Renal cortex interstitium (tissue), 11 donors: ENCODE results near the gene TAPBPL. TPM values are rescaled to one million over a fixed set of nuclear protein-coding genes. Genes with fewer than 3 reads are reported as not detected.
"Not testable (repeated sequence)": the region's sequence is repeated elsewhere in the genome, so short reads cannot be mapped to it uniquely, and the experiment has no call there.

ENCODE experiments used
- DNase-seq, 11 donors: peaks; one replicate each; pipeline ENCODE4 v3.0.0-alpha.2; 2013; ENCODE audit warnings: low read depth in 9 of 11, low spot score in 4 of 11; ENCODE audit errors: extremely low read depth in 1 of 11
- polyA plus RNA-seq, 3 donors: library from polyadenylated mRNA; unstranded; fragments of 120-200 nt; gene quantifications; one replicate each; pipeline ENCODE4 v1.2.1, GENCODE V29; 2013; ENCODE audit not compliant: insufficient read length in 3 of 3

TAPBPL gene
- polyA plus RNA-seq, 3 donors: 14.6 to 23.7 (median 14.8) TPM

GRCh38 chr12:6457220-6457945 lies 5.5 kb downstream of the TAPBPL start:
- DNase-seq: no peak

GRCh38 chr12:6458281-6459003 lies 6.6 kb downstream of the TAPBPL start:
- no peak for DNase-seq

- no peak for DNase-seq
Observed at GRCh38 chr12:6459004-6459337, 7.1 kb downstream of the TAPBPL start.

GRCh38 chr12:6460751-6461371 lies 9.0 kb downstream of the TAPBPL start:
- no peak for DNase-seq

- no peak for DNase-seq
Observed at GRCh38 chr12:6461401-6462233, 9.8 kb downstream of the TAPBPL start.

DNA sequence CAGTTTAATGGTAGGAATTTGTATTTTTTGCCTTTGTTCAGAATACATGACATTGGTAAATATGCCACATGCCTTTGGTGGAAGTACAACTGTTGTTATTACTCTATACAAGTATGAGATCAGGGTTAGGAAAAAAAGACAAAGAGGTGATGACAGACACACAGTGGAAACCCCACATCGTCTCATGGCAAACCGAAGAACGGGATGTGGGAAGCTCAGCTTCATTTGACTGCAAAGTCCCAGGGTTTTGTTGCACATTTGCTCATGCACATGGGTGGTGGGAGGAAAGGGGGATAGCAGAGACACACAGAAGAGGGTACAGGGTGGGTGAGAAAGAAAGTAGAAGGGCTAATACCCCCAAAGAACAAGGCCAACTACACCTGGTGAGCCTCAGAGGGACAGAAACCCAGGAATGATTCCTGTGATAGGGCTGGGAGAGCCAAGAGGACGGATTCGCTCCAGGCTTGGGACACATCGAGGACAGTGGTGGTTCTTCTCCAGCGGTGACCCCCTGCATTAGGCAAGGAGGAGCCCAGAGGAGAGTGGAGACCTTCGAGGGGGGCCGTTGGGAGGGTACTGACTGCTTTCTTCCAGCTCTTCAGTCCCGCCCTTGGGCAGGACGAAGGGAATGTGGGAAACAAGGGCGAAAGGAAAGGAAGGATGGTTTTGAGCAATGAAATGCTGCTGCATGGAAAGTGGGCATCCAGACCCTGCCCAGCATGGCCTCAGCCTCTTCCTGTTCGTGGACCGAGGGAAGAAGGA lies 10.6 kb downstream of the TAPBPL start:
- no peak for DNase-seq

DNA sequence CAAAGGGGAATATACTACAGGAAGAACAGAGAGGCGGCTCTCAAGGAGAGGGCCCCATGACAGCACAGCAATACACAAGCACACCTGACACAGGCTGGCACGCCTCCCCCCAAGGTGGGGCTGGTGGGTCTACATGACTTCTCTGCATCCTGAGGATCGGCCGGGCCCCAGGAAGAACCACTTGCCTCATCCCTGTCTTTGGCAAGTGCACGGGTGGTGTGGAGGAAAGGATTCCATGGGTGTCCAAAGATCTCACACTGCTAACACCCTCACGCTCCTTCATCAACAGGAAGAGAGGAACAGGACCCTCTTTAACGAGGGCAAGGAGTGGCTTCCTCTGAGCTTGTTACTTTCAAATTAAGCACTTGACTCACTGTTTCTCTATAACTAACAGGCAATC lies 11.4 kb downstream of the TAPBPL start:
- no peak for DNase-seq

DNA sequence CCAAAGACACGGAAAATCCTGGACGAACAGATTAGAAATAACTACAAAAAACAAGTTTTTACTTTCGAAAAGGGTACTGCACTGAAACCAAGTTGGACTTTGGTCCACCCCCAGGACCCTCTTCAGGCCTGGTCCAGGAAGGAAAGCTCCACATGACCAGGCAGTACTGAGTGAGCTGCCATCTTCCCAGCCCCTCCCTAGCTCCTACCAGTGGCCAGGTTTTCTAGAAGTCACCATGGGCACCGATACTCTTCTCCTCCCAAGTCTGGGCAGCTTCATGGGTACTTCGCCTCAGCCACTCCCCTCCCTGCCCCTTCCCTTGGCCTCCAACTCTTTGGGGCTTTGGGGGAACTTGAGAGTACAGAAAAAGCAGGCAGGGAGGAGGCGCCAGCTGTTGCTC lies 12.0 kb downstream of the TAPBPL start:
- no peak for DNase-seq

DNA sequence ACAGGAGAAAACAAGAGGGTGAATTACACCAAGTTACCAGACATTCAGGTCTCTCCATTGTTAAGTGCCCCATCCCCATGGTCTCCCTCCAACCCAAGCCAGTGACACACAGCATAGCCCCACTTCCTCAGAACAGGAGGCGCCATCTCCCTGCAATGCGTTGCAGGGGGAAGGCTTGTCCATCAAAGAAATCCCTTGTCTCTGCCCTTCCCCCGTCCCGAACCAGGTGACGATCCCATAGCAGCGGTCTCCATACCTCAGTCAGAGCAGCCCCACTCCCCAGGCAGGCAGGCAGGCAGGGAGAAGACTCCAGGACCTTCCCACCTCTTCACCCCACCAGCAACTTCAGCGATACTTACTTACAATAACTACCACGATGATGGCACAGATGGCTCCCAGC lies 12.7 kb downstream of the TAPBPL start:
- no peak for DNase-seq

DNA sequence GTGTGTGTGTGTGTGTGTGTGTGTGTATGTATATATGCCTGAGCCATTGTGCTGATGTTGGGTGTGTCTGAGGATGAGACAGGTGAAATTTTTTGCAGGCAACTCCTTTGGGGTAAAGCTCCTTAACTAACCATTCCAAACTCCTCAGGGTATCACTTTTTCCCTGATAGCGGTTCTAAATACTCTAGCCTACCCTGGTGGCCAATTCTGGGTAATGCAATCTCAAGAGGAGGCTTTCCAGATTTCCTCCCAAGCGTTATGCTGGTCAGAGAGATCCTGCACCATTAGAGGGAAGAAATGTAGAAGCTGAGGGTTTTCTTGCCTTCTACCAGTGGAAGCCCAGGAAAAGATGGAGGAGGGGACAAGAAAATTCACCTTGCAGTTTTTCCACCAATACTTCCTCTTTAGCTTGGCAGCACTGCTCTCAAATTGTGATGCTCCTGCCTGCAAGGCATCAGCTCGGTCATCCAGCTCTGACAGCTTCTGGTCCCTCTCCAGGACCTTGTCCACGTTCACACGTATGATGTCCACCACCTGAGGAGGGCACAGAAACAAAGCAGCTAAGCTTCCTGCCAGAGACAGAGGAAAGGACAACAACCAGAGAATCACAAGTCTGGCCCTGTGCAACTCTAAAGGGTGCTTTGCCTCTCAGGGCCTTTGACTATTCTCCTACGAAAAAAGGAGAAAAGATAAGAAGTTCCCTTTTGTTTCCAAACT lies 13.8 kb downstream of the TAPBPL start:
- peak in 9 of 11 donors; percentile 52 to 69 (median 59) for DNase-seq

DNA sequence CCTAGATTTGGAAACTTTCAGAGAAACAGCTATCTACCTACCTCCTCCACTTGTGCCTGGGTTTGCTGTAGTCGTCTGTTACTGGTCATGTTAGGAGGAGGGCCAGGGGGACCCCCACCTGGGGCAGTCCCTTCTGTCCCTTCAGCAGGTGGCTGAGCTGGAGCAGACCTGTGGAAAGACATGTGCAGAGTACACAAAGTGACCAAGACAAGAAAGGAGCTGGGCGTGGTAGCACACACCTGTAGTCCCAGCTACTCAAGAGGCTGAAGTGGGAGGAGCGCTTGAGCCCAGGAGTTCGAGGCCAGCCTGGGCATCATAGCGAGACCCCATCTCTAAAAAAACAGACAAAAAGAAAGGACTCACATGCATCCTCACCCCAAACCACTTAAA lies 14.3 kb downstream of the TAPBPL start:
- DNase-seq: no peak

DNA sequence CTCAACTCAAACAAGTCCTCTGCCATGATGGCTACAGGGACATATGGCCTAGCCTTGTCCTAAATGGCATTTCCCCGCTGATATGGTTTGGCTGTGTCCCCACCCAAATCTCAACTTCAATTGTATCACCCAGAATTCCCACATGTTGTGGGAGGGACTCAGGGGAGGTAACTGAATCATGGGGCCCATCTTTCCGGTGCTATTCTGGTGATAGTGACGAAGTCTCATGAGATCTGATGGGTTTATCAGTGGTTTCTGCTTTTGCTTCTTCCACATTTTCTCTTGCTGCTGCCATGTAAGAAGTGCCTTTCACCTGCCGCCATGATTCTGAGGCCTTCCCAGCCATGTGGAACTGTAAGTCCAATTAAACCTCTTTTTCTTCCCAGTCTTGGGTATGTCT lies 14.9 kb downstream of the TAPBPL start:
- DNase-seq: not testable (repeated sequence)

DNA sequence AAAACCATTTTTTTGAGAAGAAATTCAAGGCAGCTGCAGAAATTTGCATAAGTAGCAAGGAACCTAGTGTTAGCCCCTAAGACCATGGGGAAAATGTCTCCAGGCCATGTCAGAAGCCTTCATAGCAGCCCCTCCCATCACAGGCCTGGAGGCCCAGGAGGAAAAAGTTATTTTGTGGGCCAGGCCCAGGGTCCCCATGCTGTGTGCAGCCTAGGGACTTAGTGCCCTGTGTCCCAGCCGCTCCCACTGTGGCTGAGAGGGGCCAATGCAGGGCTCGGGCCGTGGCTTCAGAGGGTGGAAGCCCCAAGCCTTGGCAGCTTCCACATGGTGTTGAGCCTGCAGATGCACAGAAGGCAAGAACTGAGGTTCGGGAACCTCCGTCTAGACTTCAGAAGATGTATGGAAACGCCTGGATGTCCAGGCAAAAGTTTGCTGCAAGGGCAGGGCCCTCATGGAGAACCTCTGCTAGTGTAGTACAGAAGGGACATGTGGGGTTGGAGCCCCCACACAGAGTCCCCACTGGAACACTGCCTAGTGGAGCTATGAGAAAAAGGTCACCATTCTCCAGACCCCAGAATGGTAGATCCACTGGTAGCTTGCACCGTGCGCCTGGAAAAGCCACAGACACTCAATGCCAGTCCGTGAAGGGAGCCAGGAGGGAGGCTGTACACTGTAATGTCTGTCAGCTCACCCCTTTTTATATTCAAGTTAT lies 15.9 kb downstream of the TAPBPL start:
- not testable (repeated sequence) for DNase-seq

- no peak for DNase-seq
Observed at GRCh38 chr12:6468283-6468575, 16.4 kb downstream of the TAPBPL start.

DNA sequence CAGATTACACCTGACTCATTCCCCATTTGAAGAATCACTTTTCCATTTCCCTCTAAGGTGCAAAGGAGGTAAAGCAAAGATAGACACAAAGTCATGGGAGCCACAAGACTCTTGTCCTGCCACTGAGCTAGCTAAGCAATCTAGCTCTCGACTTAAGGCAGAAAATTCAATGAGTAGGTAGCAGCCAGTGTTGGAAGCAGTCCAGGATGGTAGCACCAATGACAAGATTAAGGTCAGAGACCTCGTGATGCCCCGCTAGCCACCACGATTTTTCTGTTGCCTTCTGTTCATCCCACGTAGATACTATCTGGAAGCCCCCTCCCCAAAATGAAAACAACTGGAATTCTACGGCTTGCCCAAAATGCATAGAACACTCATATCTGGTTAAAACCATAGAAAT lies 17.2 kb downstream of the TAPBPL start:
- DNase-seq: no peak

- DNase-seq: peak in 1 of 11 donors; percentile 3
Observed at GRCh38 chr12:6469609-6470374, 17.9 kb downstream of the TAPBPL start.
